K562 (cell line): ENCODE results near the gene APOBEC3F. TPM values are rescaled to one million over a fixed set of nuclear protein-coding genes. Genes with fewer than 3 reads are reported as not detected.
A peak's percentile ranks its signal among the peaks of the same experiment; 100 is the strongest.
"Not testable (repeated sequence)": the region's sequence is repeated elsewhere in the genome, so short reads cannot be mapped to it uniquely, and the experiment has no call there.

ENCODE experiments used
- ATAC-seq: fragments of 200-7000 bp; cut with Tn5 transposase; 3 replicates; pipeline ENCODE4 v1.9.1; 2020; ENCODE audit warnings: moderate library complexity
- BruUV-seq: library from RNA; stranded (reverse); fragments of 400-500 nt; replicated peaks from 2 replicates; lab custom pipeline; 2021; lab: Mats Ljungman, UMichigan
- CTCF ChIA-PET: fragments of 300-600 bp; formaldehyde crosslinking; extraction: SDS; loops from one replicate; lab custom pipeline; 2021; ENCODE audit warnings: low intra/inter-chr PET ratio; lab: Yijun Ruan, JAX
- POLR2A ChIA-PET: fragments of 300-600, 350-650 bp; sonication (Branson Sonifier 250); formaldehyde crosslinking; extraction: SDS; loops from one replicate; lab custom pipeline; 2021; ENCODE audit warnings: antibody characterized with exemption, inconsistent platforms; lab: Yijun Ruan, JAX
- DNase-seq, 4 experiments: peaks; one replicate each; pipeline versions ENCODE4 v3.0.0 to v3.0.0-alpha.2; 2011 to 2018; ENCODE audit warnings: low spot score in 3 of 4, mixed read lengths in 3 of 4; ENCODE audit errors: extremely low read depth in 1 of 4
- FAIRE-seq: peaks from 2 replicates; lab custom pipeline; 2011; peaks lifted over from hg19 to GRCh38; lab: Jason Lieb, UNC
- H2AFZ ChIP-seq: 2 replicates; pipeline ENCODE4 v1.6.0; 2011; ENCODE audit warnings: low read depth, low read length, control low read depth, inconsistent platforms
- H3K27ac ChIP-seq: fragments of 200-600 bp; 3 replicates; pipeline ENCODE4 v1.8.0; 2011; ENCODE audit warnings: low read depth, mild to moderate bottlenecking, control low read depth, inconsistent platforms, low read length, moderate library complexity, mixed read lengths; ENCODE audit errors: extremely low read depth
- H3K27me3 ChIP-seq, 2 experiments: fragments of 300-600 bp in 1 of 2; 2 replicates in 1 of 2; 3 replicates in 1 of 2; pipeline versions ENCODE4 v1.6.0 to v1.8.0; 2011; ENCODE audit warnings: inconsistent platforms in 2 of 2, low read length in 2 of 2, mild to moderate bottlenecking in 1 of 2, mixed read lengths in 1 of 2, moderate library complexity in 1 of 2; ENCODE audit not compliant: control insufficient read depth in 2 of 2, insufficient read depth in 2 of 2
- H3K36me3 ChIP-seq: fragments of 300-600 bp; 3 replicates; pipeline ENCODE4 v1.8.0; 2011; ENCODE audit warnings: mild to moderate bottlenecking, low read length, inconsistent platforms; ENCODE audit not compliant: control insufficient read depth, insufficient read depth
- H3K4me1 ChIP-seq, 2 experiments: fragments of 200-600 bp in 1 of 2; replicated peaks in 1 of 2; 2 replicates in 1 of 2; 3 replicates in 1 of 2; pipeline versions ENCODE4 v1.5.1 to v1.8.0; 2011; ENCODE audit warnings: inconsistent platforms in 2 of 2, low read length in 2 of 2, mild to moderate bottlenecking in 1 of 2, mixed read lengths in 1 of 2, moderate library complexity in 1 of 2; ENCODE audit not compliant: control insufficient read depth in 2 of 2, insufficient read depth in 2 of 2
- H3K4me2 ChIP-seq: 2 replicates; pipeline ENCODE4 v1.6.1; 2011; ENCODE audit warnings: low read length, control low read depth, inconsistent platforms, mixed read lengths; ENCODE audit not compliant: insufficient read depth
- H3K4me3 ChIP-seq: fragments of 200-600 bp; sonication (generic), shearing (Covaris generic); 2 replicates; pipeline ENCODE4 v1.5.1; 2016; ENCODE audit warnings: control low read depth, inconsistent platforms
- H3K79me2 ChIP-seq: fragments of 200-600 bp; 3 replicates; pipeline ENCODE4 v1.8.0; 2011; ENCODE audit warnings: low read length, inconsistent platforms; ENCODE audit not compliant: control insufficient read depth, insufficient read depth
- H3K9ac ChIP-seq, 2 experiments: 2 replicates each; pipeline versions ENCODE4 v1.6.0 to v1.6.1; 2011; ENCODE audit warnings: low read depth in 2 of 2, low read length in 2 of 2, control low read depth in 1 of 2, inconsistent platforms in 1 of 2, mild to moderate bottlenecking in 1 of 2, mixed read lengths in 1 of 2; ENCODE audit not compliant: insufficient read depth in 1 of 2
- H3K9me1 ChIP-seq: one replicate; pipeline ENCODE4 v1.6.0; 2011; ENCODE audit warnings: inconsistent platforms, mild to moderate bottlenecking, low read length, moderate library complexity; ENCODE audit not compliant: control insufficient read depth, insufficient read depth
- H3K9me3 ChIP-seq: replicated peaks from 2 replicates; pipeline ENCODE4 v1.5.1; 2011; ENCODE audit warnings: low read depth, low read length, inconsistent platforms; ENCODE audit not compliant: control insufficient read depth, insufficient read depth
- H4K20me1 ChIP-seq: replicated peaks from 2 replicates; pipeline ENCODE4 v1.6.1; 2011; ENCODE audit warnings: low read length, inconsistent platforms, mixed read lengths; ENCODE audit not compliant: control insufficient read depth, insufficient read depth
- ZNF197 ChIP-seq: fragments of 200-800 bp; sonication (Bioruptor generic); IDR thresholded peaks from 2 replicates; pipeline ENCODE4 v1.6.1; 2016; ENCODE audit warnings: low read depth, missing genetic modification characterization, missing compliant biosample characterization
- ZNF655 ChIP-seq: fragments of 250-450 bp; sonication (Bioruptor Pico); IDR thresholded peaks from 2 replicates; pipeline ENCODE4 v1.5.0; 2021
- WGBS: fragments of 100-300 bp; shearing (Covaris generic); methylation state at CpG from one replicate; pipeline ENCODE4 v1.1.6; 2016; ENCODE audit warnings: low coverage, mixed read lengths; ENCODE audit not compliant: insufficient coverage; ENCODE audit errors: missing lambda C conversion rate; 5-methylcytosine and 5-hydroxymethylcytosine counted together
- in situ Hi-C: fragments of 300-500 bp; cut with MboI; formaldehyde crosslinking; loops from 4 replicates; pipeline ENCODE4 v1.15.0; 2018; ENCODE audit warnings: inconsistent platforms, mixed read lengths
- intact Hi-C: fragments of 100-400 bp; cut with micrococcal nuclease; formaldehyde crosslinking; loops from 2 replicates; pipeline ENCODE4 v1.14.2; 2022
- polyA plus RNA-seq, 8 experiments: library from polyadenylated mRNA; depleted of rRNA in 4 of 8; stranded (reverse) in 5 of 8; unstranded in 3 of 8; fragments of >200 nt; fragmentation: Nextera tagmentation in 2 of 8; fragmentation: Illumina TruSeq in 1 of 8; extraction: Ambion mirVana in 2 of 8; extraction: Trizol in 1 of 8; gene quantifications; 2 replicates each; pipeline versions ENCODE4 v1.2.1 to v1.2.3, GENCODE V29; 2011 to 2014; ENCODE audit warnings: inconsistent platforms in 1 of 8, missing spikeins in 1 of 8
- total RNA-seq, 7 experiments: library from RNA; depleted of rRNA in 6 of 7; stranded (reverse); fragments of >200 nt in 6 of 7; fragmentation: Illumina TruSeq in 2 of 7; extraction: Trizol in 2 of 7; gene quantifications; 2 replicates each; pipeline versions ENCODE4 v1.2.1 to v1.2.3, GENCODE V29; 2011 to 2021; ENCODE audit warnings: low replicate concordance in 1 of 7
- TF ChIP-seq, protein P1 (sequence below): fragments of 250-450 bp; sonication (Bioruptor Pico); IDR thresholded peaks from 2 replicates; pipeline ENCODE4 v1.9.0; 2021; ENCODE audit warnings: mild to moderate bottlenecking
- TF ChIP-seq, protein P2 (sequence below): fragments of 450-650 bp; IDR thresholded peaks from 2 replicates; pipeline ENCODE4 v1.6.1; 2016; ENCODE audit warnings: missing biosample characterization, missing genetic modification characterization

APOBEC3F gene
- total and polyA plus RNA-seq, 9 of the 15 experiments (the other 6 are each of a cell fraction or from before 2014, with no cell fraction given) = 1.1 to 3.3 (median 1.9) TPM

DNA sequence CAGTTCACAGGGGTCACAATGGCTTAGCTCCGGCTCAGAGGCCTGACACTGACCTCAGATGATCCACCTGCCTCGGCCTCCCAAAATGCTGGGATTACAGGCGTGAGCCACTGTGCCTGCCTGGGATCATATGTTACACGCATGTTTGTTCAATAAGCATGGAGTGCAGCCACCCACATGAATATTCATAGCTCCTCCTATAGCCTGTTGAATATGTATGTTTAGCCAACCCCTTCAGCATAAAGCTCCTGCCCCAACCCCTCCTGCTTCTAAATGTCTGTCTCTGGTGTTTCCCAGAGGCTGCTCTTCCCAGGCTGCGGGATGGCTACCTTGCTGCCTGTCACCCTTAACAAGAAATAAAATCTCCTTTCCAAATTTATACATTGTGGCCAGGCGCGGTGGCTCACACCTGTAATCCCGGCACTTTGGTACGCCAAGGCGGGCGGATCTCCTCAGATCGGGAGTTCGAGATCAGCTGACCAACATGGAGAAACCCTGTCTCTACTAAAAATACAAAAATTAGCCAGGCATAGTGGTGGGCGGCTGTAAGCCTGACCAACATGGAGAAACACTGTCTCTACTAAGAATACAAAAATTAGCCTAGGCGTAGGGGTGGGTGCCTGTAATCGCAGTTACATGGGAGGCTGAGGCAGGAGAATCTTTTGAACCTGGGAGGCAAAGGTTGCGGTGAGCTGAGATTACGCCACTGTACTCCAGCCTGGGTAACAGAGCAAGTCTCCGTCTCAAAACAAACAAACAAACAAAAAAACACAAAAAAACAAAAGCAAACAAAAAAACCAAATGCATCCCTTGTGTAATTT, 1.1 kb upstream of the APOBEC3F start (continued):
- TF ChIP-seq, protein P1, sequence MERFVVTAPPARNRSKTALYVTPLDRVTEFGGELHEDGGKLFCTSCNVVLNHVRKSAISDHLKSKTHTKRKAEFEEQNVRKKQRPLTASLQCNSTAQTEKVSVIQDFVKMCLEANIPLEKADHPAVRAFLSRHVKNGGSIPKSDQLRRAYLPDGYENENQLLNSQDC = no peak
- TF ChIP-seq ZNF197 (CRISPR knock-in tag) (no peak), ZNF655 (no peak)
- TF ChIP-seq, protein P2, sequence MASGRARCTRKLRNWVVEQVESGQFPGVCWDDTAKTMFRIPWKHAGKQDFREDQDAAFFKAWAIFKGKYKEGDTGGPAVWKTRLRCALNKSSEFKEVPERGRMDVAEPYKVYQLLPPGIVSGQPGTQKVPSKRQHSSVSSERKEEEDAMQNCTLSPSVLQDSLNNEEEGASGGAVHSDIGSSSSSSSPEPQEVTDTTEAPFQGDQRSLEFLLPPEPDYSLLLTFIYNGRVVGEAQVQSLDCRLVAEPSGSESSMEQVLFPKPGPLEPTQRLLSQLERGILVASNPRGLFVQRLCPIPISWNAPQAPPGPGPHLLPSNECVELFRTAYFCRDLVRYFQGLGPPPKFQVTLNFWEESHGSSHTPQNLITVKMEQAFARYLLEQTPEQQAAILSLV (tag) = no peak

- H3K9me1 ChIP-seq, H3K4me3 ChIP-seq, H3K27ac ChIP-seq, CTCF ChIA-PET, FAIRE-seq, POLR2A ChIA-PET, H3K9me3 ChIP-seq, intact Hi-C loops, H3K27me3 ChIP-seq, BruUV-seq, H4K20me1 ChIP-seq, DNase-seq, H3K36me3 ChIP-seq: not testable (repeated sequence)
- Histone ChIP-seq H3K4me2 (peak overlapping the region; percentile 49; the same call in 1 of the 2 replicates), H3K79me2 (peaks cover 14% of the 10 kb centered on the region), H2AFZ (peak overlapping the region; percentile 45; the same call in 1 of the 2 replicates), H3K9ac (peak overlapping the region in 1 of 2 experiments; percentile 68; a peak in 2 of 4 replicates), H3K4me1 (peaks cover 0 to 22% of the 10 kb centered on the region in 2 experiments; a peak in 4 of 5 replicates)
- WGBS = 47% methylated on average over 3 of the region's 14 CpGs
- in situ Hi-C loops = loop anchor here (5.0 kb wide), 1 partner anchor 37 kb away; the partner anchor contains the start of gene APOBEC3G
- ATAC-seq = peak; percentile 3; the same call in 2 of the 3 replicates
Measured at GRCh38 chr22:39040155-39040537, 518 bp upstream of the APOBEC3F start.
